ENCODE results near the gene FCN3. TPM values are rescaled to one million over a fixed set of nuclear protein-coding genes. Genes with fewer than 3 reads are reported as not detected.
"Not testable (repeated sequence)": the region's sequence is repeated elsewhere in the genome, so short reads cannot be mapped to it uniquely, and the experiment has no call there.

The FCN3 gene
- total RNA-seq, 1 donor from 2014 or later: not detected

DNA sequence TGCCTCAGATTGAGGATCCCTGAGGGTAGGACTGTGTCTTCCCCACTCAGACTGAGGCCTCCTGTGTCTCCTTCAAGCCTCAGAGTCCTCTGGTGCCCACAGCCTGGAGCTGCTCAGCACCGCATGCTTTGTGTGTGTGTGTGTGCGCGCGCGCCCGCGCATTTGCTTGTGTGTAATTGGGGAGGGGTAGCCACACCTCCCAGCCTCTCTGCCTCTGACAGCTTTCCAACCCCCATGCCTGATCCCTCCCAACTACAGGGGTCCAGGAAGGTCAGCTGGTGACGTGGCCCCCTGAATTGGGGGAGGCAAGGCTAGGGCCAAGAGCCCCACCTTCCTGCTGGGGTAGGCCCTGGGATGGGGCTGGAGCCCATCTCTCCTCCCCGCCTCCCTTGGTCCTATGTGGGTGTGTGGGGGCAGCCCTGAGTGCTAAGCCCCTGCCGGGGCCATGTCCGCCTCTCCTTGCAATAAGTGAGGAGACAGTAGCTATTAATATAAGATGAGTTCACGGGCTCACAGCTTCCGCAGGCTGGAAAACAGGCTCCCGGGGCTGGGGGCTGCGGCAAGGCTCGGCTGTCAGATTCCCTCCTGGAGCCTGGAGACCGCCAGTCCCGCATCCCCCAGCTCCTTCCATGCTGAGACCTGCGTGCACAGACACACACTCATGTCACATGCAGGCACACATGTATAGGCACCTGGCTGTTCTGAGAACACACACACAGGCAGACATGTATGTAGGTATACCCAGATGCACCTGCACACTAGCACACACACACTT lies 24.8 kb upstream of the FCN3 start:
- no peak for DNase-seq (ENCODE audit: low read depth)

GRCh38 chr1:27398405-27399149 lies 24.0 kb upstream of the FCN3 start:
- no peak for DNase-seq (ENCODE audit: low read depth)

- DNase-seq (ENCODE audit: low read depth): no peak
Observed at GRCh38 chr1:27397749-27398148, 23.1 kb upstream of the FCN3 start.

DNA sequence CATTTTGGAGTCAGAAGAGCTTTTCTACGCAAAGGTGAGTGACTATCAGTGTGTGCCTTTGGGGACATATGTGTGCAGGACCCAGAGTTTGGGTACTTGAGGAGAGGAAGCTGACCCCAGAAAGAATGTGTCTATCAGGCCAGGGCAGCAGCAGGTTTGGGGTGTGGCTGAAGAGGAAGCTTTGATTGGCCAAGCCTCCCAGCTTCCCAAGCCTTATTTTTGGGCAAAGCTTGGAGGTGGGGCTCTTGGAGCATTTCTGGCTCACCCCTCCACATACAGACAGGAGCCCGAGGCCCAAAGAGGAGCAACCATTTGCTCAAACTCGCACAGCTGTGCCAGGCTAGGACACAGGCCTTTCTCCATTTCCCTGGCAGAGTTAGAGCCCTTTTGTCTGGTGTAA lies 22.5 kb upstream of the FCN3 start:
- DNase-seq (ENCODE audit: low read depth): peak; percentile 63

GRCh38 chr1:27395441-27396195 lies 21.0 kb upstream of the FCN3 start:
- DNase-seq (ENCODE audit: low read depth): peak; percentile 77

DNA sequence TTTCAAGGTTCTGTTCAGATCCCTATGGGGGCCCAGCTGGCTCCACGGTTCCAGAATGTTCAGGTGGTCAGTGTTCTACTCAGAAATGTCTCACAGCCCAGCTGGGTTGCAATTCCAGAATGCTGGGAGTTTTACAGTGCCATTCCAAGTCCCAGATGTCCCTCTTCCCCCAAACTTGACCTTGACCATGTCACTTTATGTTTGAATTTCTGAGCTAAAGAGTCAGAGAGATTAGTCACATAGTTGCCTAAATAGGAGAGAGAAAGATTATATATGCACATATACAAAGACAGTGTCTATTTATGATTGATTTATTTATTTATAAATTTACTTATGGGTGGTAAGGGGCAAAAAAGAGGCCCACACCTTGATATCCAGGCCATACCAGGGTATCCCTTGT lies 20.3 kb upstream of the FCN3 start:
- no peak for DNase-seq (ENCODE audit: low read depth)

DNA sequence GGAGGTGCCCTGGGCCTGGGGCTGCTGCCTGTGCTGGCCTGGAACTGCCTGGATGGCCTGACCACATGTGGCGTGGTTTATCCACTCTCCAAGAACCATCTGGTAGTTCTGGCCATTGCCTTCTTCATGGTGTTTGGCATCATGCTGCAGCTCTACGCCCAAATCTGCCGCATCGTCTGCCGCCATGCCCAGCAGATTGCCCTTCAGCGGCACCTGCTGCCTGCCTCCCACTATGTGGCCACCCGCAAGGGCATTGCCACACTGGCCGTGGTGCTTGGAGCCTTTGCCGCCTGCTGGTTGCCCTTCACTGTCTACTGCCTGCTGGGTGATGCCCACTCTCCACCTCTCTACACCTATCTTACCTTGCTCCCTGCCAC lies 19.6 kb upstream of the FCN3 start:
- DNase-seq (ENCODE audit: low read depth): no peak

- no peak for DNase-seq (ENCODE audit: low read depth)
Observed at GRCh38 chr1:27393641-27394281, 19.1 kb upstream of the FCN3 start.

- peak; percentile 34 for DNase-seq (ENCODE audit: low read depth)
Observed at GRCh38 chr1:27392778-27393635, 18.4 kb upstream of the FCN3 start.

- peak; percentile 91 for DNase-seq (ENCODE audit: low read depth)
Observed at GRCh38 chr1:27392096-27392777, 17.6 kb upstream of the FCN3 start, which contains the start of gene GPR3. Gene GPR3, plus strand, starts transcription at chr1:27392622. Its CDS starts 1,177 bp downstream, at chr1:27393799.

DNA sequence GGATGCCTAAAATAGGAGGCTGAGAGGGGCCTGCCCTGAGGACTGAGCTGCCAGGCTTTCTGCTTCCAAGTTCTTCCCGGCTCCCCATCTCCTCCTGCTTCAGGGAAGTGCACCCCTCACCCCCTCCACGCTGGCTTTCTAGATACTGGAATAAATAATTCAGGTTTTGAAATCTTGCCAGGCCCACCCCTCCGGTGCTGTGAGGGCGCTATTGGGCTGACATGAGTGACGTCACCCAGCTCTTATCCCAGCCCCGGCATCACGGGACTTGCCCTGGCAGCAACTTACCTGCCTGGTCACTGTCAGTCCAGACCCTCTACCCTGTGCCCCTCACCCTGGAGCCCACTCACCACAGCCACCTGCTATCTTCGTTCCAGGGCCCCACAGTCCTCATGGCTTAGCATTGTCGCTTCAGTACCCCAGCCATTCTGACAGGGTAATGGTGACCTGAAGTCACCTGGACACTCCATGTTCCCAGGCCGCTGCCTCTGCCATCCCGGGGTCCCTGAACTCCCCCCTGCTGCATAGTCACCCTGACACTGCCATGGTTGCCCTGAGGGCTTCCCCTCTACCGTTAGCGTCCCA lies 17.0 kb upstream of the FCN3 start:
- peak; percentile 48 for DNase-seq (ENCODE audit: low read depth)

- DNase-seq (ENCODE audit: low read depth): peak; percentile 53
Observed at GRCh38 chr1:27388337-27389005, 13.8 kb upstream of the FCN3 start.

GRCh38 chr1:27384797-27385196 lies 10.2 kb upstream of the FCN3 start:
- not testable (repeated sequence) for DNase-seq (ENCODE audit: low read depth)

GRCh38 chr1:27383661-27384060 lies 9.0 kb upstream of the FCN3 start:
- no peak for DNase-seq (ENCODE audit: low read depth)

- no peak for DNase-seq (ENCODE audit: low read depth)
Observed at GRCh38 chr1:27383039-27383605, 8.5 kb upstream of the FCN3 start, which contains the start of gene CD164L2. Gene CD164L2, minus strand, starts transcription at chr1:27383333. Its CDS starts 94 bp downstream, at chr1:27383239.

DNA sequence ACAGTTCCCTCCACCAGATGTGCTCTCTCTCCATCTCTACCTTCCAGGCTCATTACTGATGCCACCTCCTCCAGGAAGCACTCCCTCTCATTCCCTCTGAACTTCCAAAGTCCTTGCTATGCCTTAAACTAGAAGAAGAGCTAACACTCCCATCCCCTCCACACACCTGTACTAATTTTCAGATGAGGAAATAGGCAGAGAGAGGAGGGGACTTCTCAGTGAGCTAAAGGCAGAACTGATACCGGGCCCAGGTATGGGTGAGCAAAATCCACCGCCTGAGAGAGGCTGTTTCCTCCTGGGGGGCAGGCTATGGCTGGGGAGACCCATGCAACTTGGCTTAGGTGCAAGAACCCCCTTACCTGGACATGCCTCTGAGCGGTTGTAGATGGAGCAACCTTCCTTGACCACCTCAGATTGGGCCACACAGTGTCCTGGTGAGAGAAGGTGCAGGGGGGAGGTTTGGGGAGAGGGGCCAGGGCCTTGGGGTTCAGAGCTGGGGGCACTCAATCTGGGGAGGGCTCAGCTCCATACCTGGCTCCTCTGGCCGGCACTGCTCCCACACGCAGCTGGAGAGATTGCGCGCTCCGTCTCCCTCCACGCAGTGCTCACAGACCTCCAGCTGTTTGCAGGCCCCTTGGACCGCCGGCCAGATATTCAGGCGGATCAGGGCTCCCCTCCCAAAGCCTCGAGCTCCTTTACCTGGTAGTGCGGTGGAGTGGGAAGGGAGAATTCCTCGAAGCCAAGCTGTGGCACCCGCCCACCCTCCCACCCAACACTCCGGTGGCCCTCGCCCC lies 7.5 kb upstream of the FCN3 start:
- no peak for DNase-seq (ENCODE audit: low read depth)

All from myocyte (in vitro differentiated cells).